ENCODE data around the gene TMBIM6. TPM values are rescaled to one million over a fixed set of nuclear protein-coding genes. Genes with fewer than 3 reads are reported as not detected.

TMBIM6 gene
- polyA plus RNA-seq, 1 of the 3 experiments (the other 2 are of a cell fraction) = 290 TPM

GRCh38 chr12:49791700-49792099 is 50.3 kb downstream of the TMBIM6 start:
- no peak overlapping the region for H3K4me2 ChIP-seq
- H3K4me1 ChIP-seq (ENCODE audit: control insufficient read depth in 1 of 2, insufficient read depth in 2 of 2, low read depth in 1 of 2, low read length in 1 of 2) = no peaks in the 10 kb centered on the region
- H3K79me2 ChIP-seq (ENCODE audit: insufficient read depth) = no peaks in the 10 kb centered on the region
- peaks cover 9 to 36% of the 10 kb centered on the region in 2 experiments for H3K36me3 ChIP-seq (replicated peaks in 1 of 2; ENCODE audit: control insufficient read depth in 1 of 2, insufficient read depth in 2 of 2, low read length in 1 of 2)
- TF ChIP-seq RCOR1 (IDR thresholded peaks at IDR 0.05; ENCODE audit: low read length) = no peak
- TF ChIP-seq MEF2A (IDR thresholded peaks at IDR 0.05; ENCODE audit: borderline replicate concordance, low read depth) = no peak
- no peaks in the 10 kb centered on the region for H3K9me2 ChIP-seq
- H3K27me3 ChIP-seq (ENCODE audit: insufficient read depth) = no peaks in the 10 kb centered on the region
- H3F3A ChIP-seq (replicated peaks; ENCODE audit: insufficient read depth) = peaks cover 4% of the 10 kb centered on the region
- H4K20me1 ChIP-seq (ENCODE audit: insufficient read depth) = no peaks in the 10 kb centered on the region
- DNase-seq = no peak
- CTCF ChIA-PET = interaction anchor here (0.6 to 2.4 kb wide), 3 partner anchors 11 to 48 kb away, joined by 3 to 7 read pairs (median 3); no protein-coding TSS in a partner anchor
- H3K9ac ChIP-seq = no peak overlapping the region
- H2AFZ ChIP-seq (ENCODE audit: low read depth) = no peak overlapping the region
- no peaks in the 10 kb centered on the region for H3K9me3 ChIP-seq
- 80% methylated on average over 13 of the region's 23 CpGs for WGBS (ENCODE audit: low lambda C conversion rate)
- no peak overlapping the region for H3K4me3 ChIP-seq (ENCODE audit: low read depth in 2 of 2, low read length in 1 of 2)
- POLR2A ChIA-PET = no interaction called here
- no peak overlapping the region for H3K27ac ChIP-seq (ENCODE audit: low read depth in 2 of 2, low read length in 1 of 2)

- Histone ChIP-seq H3K27me3 (ENCODE audit: insufficient read depth) (no peaks in the 10 kb centered on the region), H3F3A (replicated peaks; ENCODE audit: insufficient read depth) (peaks cover 4% of the 10 kb centered on the region), H3K9me2 (no peaks in the 10 kb centered on the region), H4K20me1 (ENCODE audit: insufficient read depth) (no peaks in the 10 kb centered on the region), H3K79me2 (ENCODE audit: insufficient read depth) (no peaks in the 10 kb centered on the region), H3K27ac (ENCODE audit: low read depth in 2 of 2, low read length in 1 of 2) (no peak overlapping the region), H3K36me3 (replicated peaks in 1 of 2; ENCODE audit: control insufficient read depth in 1 of 2, insufficient read depth in 2 of 2, low read length in 1 of 2) (peaks cover 9 to 43% of the 10 kb centered on the region in 2 experiments), H3K4me3 (ENCODE audit: low read depth in 2 of 2, low read length in 1 of 2) (no peak overlapping the region), H2AFZ (ENCODE audit: low read depth) (no peak overlapping the region), H3K9me3 (no peaks in the 10 kb centered on the region), H3K4me2 (no peak overlapping the region), H3K9ac (no peak overlapping the region), H3K4me1 (ENCODE audit: control insufficient read depth in 1 of 2, insufficient read depth in 2 of 2, low read depth in 1 of 2, low read length in 1 of 2) (no peaks in the 10 kb centered on the region)
- ChIA-PET POLR2A (no interaction called here), CTCF (interaction anchor here (0.6 to 1.2 kb wide), 3 partner anchors 10 to 81 kb away, joined by 3 to 4 read pairs (median 3); no protein-coding TSS in a partner anchor)
- TF ChIP-seq MAX (IDR thresholded peaks at IDR 0.05; ENCODE audit: low read depth) = no peak
- TF ChIP-seq, protein P1, sequence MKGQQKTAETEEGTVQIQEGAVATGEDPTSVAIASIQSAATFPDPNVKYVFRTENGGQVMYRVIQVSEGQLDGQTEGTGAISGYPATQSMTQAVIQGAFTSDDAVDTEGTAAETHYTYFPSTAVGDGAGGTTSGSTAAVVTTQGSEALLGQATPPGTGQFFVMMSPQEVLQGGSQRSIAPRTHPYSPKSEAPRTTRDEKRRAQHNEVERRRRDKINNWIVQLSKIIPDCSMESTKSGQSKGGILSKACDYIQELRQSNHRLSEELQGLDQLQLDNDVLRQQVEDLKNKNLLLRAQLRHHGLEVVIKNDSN (IDR thresholded peaks at IDR 0.05; ENCODE audit: borderline replicate concordance, low read depth) = no peak
- no peak for TF ChIP-seq FOXJ3 (CRISPR knock-in tag; IDR thresholded peaks at IDR 0.05)
- TF ChIP-seq NRF1 (IDR thresholded peaks at IDR 0.05; ENCODE audit: low read depth, low read length) = no peak
- no peak for TF ChIP-seq EZH2phosphoT487 (IDR thresholded peaks at IDR 0.05; ENCODE audit: borderline replicate concordance, low read depth)
- TF ChIP-seq YY1 (IDR thresholded peaks at IDR 0.05; ENCODE audit: low read depth) = no peak
- 94% methylated on average over 10 of the region's 20 CpGs for WGBS (ENCODE audit: low lambda C conversion rate)
- DNase-seq = no peak
Observed at GRCh38 chr12:49792181-49792970, 51.0 kb downstream of the TMBIM6 start.

DNA sequence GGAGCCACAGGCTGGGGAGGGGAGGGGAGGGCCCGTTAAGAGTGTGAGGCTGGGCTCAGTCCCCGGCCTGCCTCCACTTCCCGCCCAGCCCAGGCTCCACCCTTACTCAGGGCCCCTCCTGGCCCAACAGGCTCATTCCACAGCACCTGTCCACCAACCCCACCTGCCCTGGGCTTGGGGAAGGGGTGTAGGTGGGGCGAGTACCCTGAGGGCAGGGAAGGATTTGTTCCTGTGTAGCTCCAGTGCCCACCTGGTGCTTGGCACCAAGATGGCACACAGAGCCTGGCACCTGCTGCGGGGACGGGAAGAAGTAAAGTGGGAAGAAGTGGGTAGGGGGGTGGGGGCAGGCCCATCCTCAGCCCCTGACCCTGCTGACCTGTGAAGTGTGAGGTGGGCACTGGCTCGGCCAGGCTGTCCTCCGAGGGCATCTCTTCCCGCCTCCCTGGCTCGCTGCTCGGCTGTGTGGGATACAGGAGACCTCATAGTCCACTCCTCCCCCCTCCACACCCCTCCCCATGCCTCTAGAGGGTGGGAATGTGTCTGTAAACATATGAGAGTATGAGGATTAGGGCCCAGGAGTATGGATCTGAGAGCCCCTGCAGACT is 51.7 kb downstream of the TMBIM6 start:
- H3K4me1 ChIP-seq (ENCODE audit: control insufficient read depth in 1 of 2, insufficient read depth in 2 of 2, low read depth in 1 of 2, low read length in 1 of 2) = no peaks in the 10 kb centered on the region
- H3K27me3 ChIP-seq (ENCODE audit: insufficient read depth) = no peaks in the 10 kb centered on the region
- H3K79me2 ChIP-seq (ENCODE audit: insufficient read depth) = no peaks in the 10 kb centered on the region
- CTCF ChIA-PET = interaction anchor here (0.9 to 1.2 kb wide), 3 partner anchors 30 to 82 kb away, joined by 3 to 4 read pairs (median 3); no protein-coding TSS in a partner anchor
- POLR2A ChIA-PET = no interaction called here
- H4K20me1 ChIP-seq (ENCODE audit: insufficient read depth) = no peaks in the 10 kb centered on the region
- no peak overlapping the region for H3K4me3 ChIP-seq (ENCODE audit: low read depth in 2 of 2, low read length in 1 of 2)
- H3K36me3 ChIP-seq (replicated peaks in 1 of 2; ENCODE audit: control insufficient read depth in 1 of 2, insufficient read depth in 2 of 2, low read length in 1 of 2) = peaks cover 2 to 50% of the 10 kb centered on the region in 2 experiments
- H3K4me2 ChIP-seq = no peak overlapping the region
- no peak overlapping the region for H2AFZ ChIP-seq (ENCODE audit: low read depth)
- WGBS (ENCODE audit: low lambda C conversion rate) = 89% methylated on average over 9 of the region's 11 CpGs
- H3K27ac ChIP-seq (ENCODE audit: low read depth in 2 of 2, low read length in 1 of 2) = no peak overlapping the region
- TF ChIP-seq, protein P2, sequence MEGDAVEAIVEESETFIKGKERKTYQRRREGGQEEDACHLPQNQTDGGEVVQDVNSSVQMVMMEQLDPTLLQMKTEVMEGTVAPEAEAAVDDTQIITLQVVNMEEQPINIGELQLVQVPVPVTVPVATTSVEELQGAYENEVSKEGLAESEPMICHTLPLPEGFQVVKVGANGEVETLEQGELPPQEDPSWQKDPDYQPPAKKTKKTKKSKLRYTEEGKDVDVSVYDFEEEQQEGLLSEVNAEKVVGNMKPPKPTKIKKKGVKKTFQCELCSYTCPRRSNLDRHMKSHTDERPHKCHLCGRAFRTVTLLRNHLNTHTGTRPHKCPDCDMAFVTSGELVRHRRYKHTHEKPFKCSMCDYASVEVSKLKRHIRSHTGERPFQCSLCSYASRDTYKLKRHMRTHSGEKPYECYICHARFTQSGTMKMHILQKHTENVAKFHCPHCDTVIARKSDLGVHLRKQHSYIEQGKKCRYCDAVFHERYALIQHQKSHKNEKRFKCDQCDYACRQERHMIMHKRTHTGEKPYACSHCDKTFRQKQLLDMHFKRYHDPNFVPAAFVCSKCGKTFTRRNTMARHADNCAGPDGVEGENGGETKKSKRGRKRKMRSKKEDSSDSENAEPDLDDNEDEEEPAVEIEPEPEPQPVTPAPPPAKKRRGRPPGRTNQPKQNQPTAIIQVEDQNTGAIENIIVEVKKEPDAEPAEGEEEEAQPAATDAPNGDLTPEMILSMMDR (IDR thresholded peaks at IDR 0.05) = no peak
- no peak for TF ChIP-seq ELF1 (IDR thresholded peaks at IDR 0.05)
- no peak for TF ChIP-seq FOXJ3 (CRISPR knock-in tag; IDR thresholded peaks at IDR 0.05)
- TF ChIP-seq EZH2phosphoT487 (IDR thresholded peaks at IDR 0.05; ENCODE audit: borderline replicate concordance, low read depth) = no peak
- TF ChIP-seq MAX (IDR thresholded peaks at IDR 0.05; ENCODE audit: low read depth) = no peak
- TF ChIP-seq EP300 (IDR thresholded peaks at IDR 0.05; ENCODE audit: borderline replicate concordance in 1 of 2, low read depth in 1 of 2, low read length in 1 of 2) = no peak
- no peak for TF ChIP-seq MEF2A (IDR thresholded peaks at IDR 0.05; ENCODE audit: borderline replicate concordance, low read depth)
- TF ChIP-seq PBX3 (IDR thresholded peaks at IDR 0.05) = no peak
- TF ChIP-seq POLR2AphosphoS5 (IDR thresholded peaks at IDR 0.05; ENCODE audit: low read depth, low read length) = no peak
- no peak for TF ChIP-seq NFIC (IDR thresholded peaks at IDR 0.05; ENCODE audit: borderline replicate concordance)
- DNase-seq = no peak
- H3F3A ChIP-seq (replicated peaks; ENCODE audit: insufficient read depth) = no peaks in the 10 kb centered on the region
- no peaks in the 10 kb centered on the region for H3K9me2 ChIP-seq
- no peak overlapping the region for H3K9ac ChIP-seq
- H3K9me3 ChIP-seq = no peaks in the 10 kb centered on the region

Data from SK-N-SH (cell line).